DMS53 treated with DMSO at 0.1 percent for 48 hours (cell line): ENCODE measurements around the gene VSX1.
A peak's percentile ranks its signal among the peaks of the same experiment; 100 is the strongest.

Experiments
- DNase-seq: peaks from one replicate; lab custom pipeline; 2025; ENCODE audit not compliant: unreplicated experiment; lab: John Stamatoyannopoulos, UW

VSX1 gene

GRCh38 chr20:25087186-25087929 lies 5.4 kb upstream of the VSX1 start:
- no peak for DNase-seq

- DNase-seq, result no peak
Measured at GRCh38 chr20:25085756-25086495, 4.0 kb upstream of the VSX1 start.

DNA sequence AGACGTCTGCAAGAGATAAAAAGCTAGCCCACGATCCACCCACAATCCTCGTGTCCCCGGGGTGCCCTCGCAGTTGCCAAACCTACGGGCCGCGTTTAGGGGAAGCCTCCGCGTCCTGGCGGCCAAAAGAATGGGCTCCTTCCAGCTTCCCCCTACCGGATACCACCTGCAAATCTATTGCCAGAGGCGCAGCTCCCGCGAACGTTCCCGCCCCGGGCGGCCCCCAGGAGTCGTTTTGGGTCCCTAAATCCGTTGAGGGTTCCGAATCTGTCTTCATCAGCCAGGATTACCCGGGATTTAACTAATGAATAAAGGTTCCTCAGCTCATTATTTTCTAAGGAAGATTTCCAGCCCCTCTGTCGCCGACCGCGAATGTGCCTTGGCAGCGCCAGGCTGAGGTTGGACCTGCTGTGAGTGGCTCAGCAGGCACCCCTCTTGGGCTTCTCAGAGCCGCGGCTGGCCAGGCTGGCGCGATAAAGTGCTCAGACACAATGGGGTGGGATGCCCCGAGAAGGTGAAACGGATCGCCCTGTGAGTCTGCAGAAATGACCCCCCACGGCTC lies 2.8 kb upstream of the VSX1 start:
- peak; percentile 22 for DNase-seq

- peak; percentile 57 for DNase-seq
Measured at GRCh38 chr20:25083773-25084625, 2.1 kb upstream of the VSX1 start.

DNA sequence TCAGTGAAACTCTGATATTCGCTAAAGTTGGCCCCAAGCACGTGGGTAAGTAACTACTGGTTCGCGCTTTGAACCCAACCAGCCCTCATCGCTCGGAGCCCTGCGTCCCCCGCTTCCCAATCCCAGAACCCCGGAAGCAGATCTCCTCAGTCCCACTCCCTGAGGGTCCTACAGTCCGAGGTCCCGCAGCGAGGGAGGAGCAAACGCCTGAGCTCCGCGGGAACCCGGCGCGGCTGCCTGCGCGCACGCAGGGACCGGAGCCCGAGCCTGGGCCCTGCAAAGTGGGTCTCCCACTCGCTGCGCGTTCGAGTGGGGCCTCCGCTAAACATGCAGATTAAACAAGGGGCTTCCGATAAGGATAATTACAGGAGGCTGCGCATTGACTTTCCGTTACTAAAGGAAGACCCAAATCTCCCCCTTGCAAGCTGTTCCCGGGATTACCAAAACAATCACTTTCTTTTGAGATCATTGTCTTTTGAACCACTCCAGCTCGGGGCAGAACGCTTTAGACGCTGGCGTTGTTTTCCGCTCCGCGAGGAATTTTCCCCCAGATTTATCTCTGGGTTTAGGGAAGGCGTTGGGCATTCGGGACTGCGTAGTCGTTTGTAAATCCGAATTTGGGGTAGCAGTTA lies 1.3 kb upstream of the VSX1 start:
- no peak for DNase-seq

DNA sequence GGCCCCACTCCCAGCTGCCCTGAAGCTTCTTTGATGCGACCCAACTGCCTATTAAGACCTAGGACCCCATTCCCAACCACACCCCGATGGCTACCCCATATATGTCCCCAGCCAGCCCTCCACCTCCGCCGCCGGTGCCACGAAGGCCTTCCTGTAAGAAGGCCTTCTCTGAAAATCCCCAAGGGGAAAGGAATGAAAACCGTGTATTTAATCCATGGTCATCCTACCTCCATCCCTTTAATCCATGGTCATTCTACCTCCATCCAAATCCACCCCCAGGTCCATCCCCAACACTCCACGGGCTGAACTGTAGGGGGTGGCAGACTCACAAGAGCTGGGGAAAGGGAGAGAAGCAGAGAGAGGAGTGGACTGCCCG lies 545 bp upstream of the VSX1 start:
- DNase-seq, result no peak

DNA sequence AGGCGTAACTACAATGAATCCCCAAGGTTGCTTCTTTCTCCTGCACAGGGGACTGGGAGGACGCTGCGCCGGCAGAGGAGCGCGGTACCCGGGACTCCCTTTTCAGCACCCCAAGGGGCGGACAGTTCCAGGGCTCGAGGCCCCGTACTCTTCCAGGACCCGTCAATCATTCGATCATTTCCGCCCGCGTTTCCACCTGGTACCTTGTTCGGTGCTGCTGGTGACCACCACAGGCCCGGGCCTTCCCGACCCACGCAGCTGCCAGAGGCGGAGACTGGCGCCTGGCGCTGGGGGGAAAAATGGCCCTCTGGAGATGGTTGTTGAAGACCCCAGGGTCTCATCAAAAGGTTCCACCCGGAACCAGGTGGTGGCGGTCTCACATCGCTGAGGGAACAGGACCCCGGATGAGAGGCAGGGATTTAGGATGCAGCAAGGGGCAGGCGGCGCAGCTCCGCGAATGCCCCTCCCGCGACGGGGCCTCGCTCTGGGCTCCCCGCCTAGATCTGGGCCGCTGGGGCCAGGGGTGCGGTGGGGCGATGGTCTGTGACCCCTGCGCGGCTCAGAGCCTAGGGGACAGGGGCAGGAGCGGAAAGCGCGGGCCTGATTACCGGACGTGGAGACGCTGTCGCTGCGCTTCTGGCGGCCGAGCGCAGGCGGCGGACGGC lies 744 bp downstream of the VSX1 start:
- DNase-seq, result no peak

DNA sequence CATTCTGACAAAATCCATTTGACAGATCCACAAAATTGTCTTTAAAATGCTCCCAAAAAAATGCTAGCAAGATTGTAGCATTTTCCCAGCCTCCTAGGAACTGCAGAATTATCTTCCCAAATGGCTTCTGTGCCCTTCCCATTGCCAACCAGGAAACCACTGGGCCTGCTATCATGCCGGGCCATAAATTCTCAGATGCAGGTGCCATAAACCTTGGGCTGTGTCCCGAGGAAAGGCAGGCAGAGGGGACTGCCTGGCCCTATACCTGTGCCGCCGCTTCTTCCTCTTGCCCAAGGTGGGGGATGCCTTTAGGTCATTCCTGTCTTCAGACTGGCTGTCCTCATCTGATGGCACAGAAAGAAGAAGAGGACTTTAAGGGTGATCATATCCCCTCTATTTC lies 2.8 kb downstream of the VSX1 start:
- no peak for DNase-seq

GRCh38 chr20:25078662-25079061 lies 3.3 kb downstream of the VSX1 start:
- DNase-seq, result no peak

GRCh38 chr20:25077610-25078169 lies 4.3 kb downstream of the VSX1 start:
- peak; percentile 20 for DNase-seq

DNA sequence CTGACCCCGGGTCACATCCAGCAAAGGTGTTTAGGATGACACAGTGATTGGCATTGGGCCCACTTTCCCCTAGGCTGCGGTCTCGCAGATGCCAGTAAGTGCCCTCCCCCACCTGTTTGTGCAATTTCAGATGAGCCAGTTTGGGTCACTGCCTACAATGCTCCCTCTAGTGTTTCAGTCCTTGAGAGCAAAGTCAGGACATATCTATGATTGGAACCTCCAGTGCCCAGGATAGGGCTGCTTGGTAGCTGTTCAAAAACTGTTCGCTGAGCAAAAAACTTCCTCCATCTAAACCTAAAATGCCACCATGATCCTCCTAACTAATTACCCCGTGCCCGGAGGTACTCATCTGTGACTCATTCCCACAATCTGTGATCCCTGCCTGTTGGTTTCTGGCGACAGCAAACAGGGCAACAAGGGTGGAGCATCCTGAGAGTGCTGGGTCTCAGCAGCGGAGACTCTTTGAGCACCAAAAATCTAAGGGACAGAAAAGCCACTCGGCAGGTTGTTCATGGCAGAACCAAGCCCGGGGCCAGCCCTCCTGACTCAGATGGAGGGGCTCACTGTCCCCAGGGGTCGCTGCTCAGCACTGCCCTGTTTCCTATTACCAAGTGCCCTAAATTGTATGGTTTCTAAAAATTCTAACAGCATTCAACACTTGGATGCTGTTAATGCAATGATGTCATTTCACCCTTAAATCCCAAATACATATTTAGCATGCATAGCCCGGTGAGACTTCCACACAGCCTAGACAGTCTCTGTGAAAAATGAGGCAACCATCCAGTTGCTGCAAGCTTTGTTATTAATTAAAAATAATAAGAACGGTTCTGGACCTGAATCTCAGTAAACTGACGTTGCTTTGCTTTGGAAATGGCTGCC lies 5.0 kb downstream of the VSX1 start:
- peak; percentile 64 for DNase-seq

DNA sequence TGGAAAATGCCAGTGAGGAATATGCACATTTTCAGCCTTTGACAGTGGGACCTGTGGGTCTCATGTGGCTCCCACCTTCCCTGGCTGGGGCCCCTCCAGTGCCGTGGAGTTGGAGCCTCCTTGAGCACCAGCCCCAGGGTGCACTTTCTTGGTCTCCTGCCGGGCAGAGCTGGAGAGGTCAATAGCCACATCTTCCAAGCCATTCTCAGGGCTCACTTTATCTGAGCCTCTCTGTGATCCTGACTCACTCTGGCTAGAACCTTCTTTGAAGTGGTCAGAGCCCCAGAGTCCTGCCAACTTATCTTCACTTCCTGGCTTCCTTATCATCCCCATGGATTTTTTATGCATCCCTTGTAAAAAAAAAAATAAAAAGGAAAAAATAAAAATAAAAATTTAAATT lies 5.7 kb downstream of the VSX1 start:
- no peak for DNase-seq

DNA sequence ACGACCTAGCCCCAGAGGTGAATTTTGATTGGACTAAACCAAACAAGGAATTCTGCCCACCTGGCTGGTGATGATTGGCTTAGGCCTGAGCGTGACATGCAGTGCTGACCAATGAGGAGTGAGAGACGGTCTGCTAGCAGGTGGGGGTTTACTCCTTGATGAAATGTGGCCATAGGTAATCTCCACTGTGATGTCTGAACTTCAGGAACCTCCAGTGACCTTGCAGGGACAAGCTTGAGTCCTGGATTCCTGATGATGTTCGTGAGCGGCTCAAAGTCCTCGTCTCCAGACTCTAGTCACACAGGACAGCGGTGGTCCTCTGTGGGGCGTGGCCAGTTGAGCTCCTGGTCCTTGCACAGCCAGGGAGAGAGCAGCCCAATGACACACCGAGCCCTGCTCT lies 8.4 kb downstream of the VSX1 start:
- DNase-seq, result no peak

DNA sequence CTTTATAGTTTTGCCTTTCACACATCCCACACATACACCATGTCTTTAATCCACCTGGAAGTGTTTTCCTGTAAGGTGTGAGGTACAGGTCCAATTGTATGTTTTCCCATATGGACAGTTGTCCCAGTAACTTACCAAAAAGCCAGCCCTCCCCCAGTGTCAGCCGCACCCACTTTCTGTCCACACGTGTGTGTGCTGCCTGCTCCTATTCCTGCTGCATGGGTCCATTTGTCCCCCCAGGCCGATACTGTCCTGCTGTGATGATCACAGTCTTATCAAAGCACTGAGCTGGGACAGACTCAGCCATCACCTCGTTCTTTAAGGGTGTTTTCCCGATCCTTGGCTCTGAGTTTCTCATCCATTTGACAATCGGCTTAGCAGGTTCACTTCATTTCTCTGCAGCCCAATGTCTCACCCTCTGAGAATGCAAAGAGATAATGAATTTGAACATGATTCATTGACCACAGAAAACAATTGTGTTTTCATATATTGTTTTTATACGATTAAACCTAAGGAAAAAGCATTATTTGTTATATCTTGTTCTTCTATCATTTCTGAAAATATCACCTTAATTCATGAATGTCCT lies 9.6 kb downstream of the VSX1 start:
- no peak for DNase-seq

GRCh38 chr20:25071734-25072133 lies 10.2 kb downstream of the VSX1 start:
- DNase-seq, result no peak

DNA sequence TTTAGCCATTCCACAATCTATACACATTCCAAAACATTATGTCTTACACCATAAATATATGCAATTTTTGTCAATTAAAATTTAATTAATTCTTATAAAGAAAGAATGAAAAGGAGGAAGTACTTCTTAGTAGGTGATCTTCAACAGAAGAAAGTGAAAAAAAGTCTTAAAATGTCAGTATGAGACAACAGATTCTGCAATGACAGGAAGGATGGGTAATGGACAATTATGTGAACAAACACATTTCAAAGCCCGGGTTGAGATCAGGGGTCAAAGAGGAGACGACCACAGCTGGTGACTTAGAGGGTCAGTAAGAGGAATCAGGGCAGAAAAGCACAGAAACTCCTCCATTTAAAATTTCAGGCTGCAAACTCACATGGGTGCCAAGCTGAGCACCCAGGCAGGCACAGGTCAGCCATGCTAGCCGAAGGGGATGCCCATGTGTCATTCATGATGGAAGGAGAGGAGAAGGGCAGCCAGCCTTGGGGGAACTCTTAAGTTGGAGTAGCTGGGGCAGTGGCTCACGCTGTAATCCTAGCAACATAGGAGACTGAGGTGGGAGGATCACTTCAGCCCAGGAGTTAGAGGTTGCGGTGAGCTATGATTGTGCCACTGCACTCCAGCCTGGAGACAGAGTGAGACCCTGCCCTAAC lies 11.0 kb downstream of the VSX1 start:
- no peak for DNase-seq

DNA sequence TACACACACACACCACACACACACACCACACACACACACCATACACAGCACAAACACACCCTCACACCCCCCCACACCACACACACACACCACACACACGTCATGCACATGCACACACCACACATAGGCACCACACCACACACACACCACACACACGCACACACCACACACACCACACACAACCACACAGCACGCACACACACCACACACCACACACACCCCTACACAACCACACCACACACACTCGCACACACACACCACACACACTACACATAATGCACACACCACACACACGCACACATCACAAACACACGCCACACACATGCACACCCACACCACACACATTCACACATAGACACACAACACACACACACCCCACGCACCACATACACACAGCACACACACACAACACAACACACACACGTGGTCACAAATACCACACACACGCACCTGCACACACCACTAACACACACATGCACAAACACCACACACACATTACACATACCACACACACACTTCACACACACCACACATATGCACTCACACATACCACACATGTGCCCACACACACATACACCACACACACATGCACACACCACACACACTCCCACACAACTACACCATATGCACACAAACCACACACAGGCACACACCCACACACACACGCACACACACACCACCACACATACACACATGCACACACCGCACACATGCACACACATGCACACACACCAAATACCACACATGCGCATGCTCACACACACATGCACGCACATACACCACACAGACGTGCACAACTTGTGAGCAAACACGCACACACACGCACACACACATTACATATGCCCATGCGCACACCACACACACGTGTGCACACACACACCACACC lies 14.6 kb downstream of the VSX1 start:
- DNase-seq, result no peak
